GM12892 (cell line): ENCODE measurements around the gene TMEM182.

Experiments
- DNase-seq: peaks from one replicate; pipeline ENCODE4 v3.0.0; 2011; ENCODE audit not compliant: insufficient read length
- FAIRE-seq: peaks from 2 replicates; lab custom pipeline; 2011; peaks lifted over from hg19 to GRCh38; lab: Jason Lieb, UNC
- POLR2A ChIP-seq: IDR thresholded peaks from 2 replicates; pipeline ENCODE4 v1.6.1; 2011; ENCODE audit warnings: low read depth, low read length, control low read depth
- POLR2AphosphoS5 ChIP-seq: IDR thresholded peaks from 2 replicates; pipeline ENCODE4 v1.6.1; 2011; ENCODE audit warnings: low read depth, low read length, control low read depth
- TAF1 ChIP-seq: IDR thresholded peaks from 2 replicates; pipeline ENCODE4 v1.6.1; 2011; ENCODE audit warnings: low read depth, mild to moderate bottlenecking, control low read depth, low read length, borderline replicate concordance

TMEM182 gene

GRCh38 chr2:102790091-102790455 is 28.2 kb downstream of the TMEM182 start:
- DNase-seq (no peak), FAIRE-seq (no peak)
- TF ChIP-seq TAF1 (no peak), POLR2AphosphoS5 (no peak), POLR2A (no peak)

GRCh38 chr2:102792568-102793208 is 30.9 kb downstream of the TMEM182 start:
- no peak for FAIRE-seq
- DNase-seq = no peak
- no peak for TF ChIP-seq TAF1

GRCh38 chr2:102795641-102796040 is 33.8 kb downstream of the TMEM182 start:
- no peak for FAIRE-seq
- TF ChIP-seq POLR2AphosphoS5 (no peak), TAF1 (no peak), POLR2A (no peak)
- no peak for DNase-seq

GRCh38 chr2:102796337-102796736 is 34.5 kb downstream of the TMEM182 start:
- DNase-seq = no peak
- no peak for FAIRE-seq
- no peak for TF ChIP-seq POLR2AphosphoS5
- TF ChIP-seq POLR2A = no peak
- TF ChIP-seq TAF1 = no peak

GRCh38 chr2:102797486-102797885 is 35.7 kb downstream of the TMEM182 start:
- FAIRE-seq (no peak), DNase-seq (no peak)
- TF ChIP-seq TAF1 = no peak
- TF ChIP-seq POLR2A = no peak
- no peak for TF ChIP-seq POLR2AphosphoS5

- FAIRE-seq (no peak), DNase-seq (no peak)
- TF ChIP-seq TAF1 (no peak), POLR2A (no peak), POLR2AphosphoS5 (no peak)
These were observed 36.4 kb downstream of the TMEM182 start for GRCh38 chr2:102798181-102798580.

GRCh38 chr2:102801098-102801718 is 39.4 kb downstream of the TMEM182 start:
- DNase-seq (no peak), FAIRE-seq (no peak)
- TF ChIP-seq TAF1 (no peak), POLR2A (no peak)

GRCh38 chr2:102801858-102802699 is 40.2 kb downstream of the TMEM182 start:
- no peak for DNase-seq
- FAIRE-seq = no peak

GRCh38 chr2:102803041-102803896 is 41.4 kb downstream of the TMEM182 start:
- TF ChIP-seq POLR2AphosphoS5 = no peak
- TF ChIP-seq POLR2A = no peak
- no peak for TF ChIP-seq TAF1
- DNase-seq = no peak
- FAIRE-seq = no peak

More at GRCh38 chr2:102801858-102802699, 40.2 kb downstream of the TMEM182 start:
- no peak for TF ChIP-seq POLR2AphosphoS5
- no peak for TF ChIP-seq POLR2A
- no peak for TF ChIP-seq TAF1

- FAIRE-seq = no peak
- TF ChIP-seq TAF1 (no peak), POLR2AphosphoS5 (no peak), POLR2A (no peak)
These were observed 42.0 kb downstream of the TMEM182 start for GRCh38 chr2:102803897-102804217.

More at GRCh38 chr2:102803897-102804217, 42.0 kb downstream of the TMEM182 start:
- DNase-seq = no peak
